ENCODE data around the gene C2orf81. TPM values are rescaled to one million over a fixed set of nuclear protein-coding genes. Genes with fewer than 3 reads are reported as not detected.
"Not testable (repeated sequence)": the region's sequence is repeated elsewhere in the genome, so short reads cannot be mapped to it uniquely, and the experiment has no call there.

The C2orf81 gene
- total RNA-seq, 4 donors from 2014 or later = 0.48 to 1.4 (median 1.0) TPM

GRCh38 chr2:74424995-74425406 is 3.6 kb upstream of the C2orf81 start:
- DNase-seq (ENCODE audit: low spot score) (no peak), ATAC-seq (ENCODE audit: low FRiP score) (no peak)
- TF ChIP-seq CTCF (IDR thresholded peaks at IDR 0.05) = no peak

GRCh38 chr2:74424139-74424992 is 2.9 kb upstream of the C2orf81 start:
- ATAC-seq (ENCODE audit: low FRiP score) = no peak
- DNase-seq (ENCODE audit: low spot score) = no peak
- no peak for TF ChIP-seq CTCF (IDR thresholded peaks at IDR 0.05)

GRCh38 chr2:74423231-74424095 is 2.0 kb upstream of the C2orf81 start:
- no peak for TF ChIP-seq CTCF (IDR thresholded peaks at IDR 0.05)

GRCh38 chr2:74420443-74421103 is 846 bp downstream of the C2orf81 start:
- ATAC-seq (ENCODE audit: low FRiP score); DNase-seq (ENCODE audit: low spot score): not testable (repeated sequence)

More at GRCh38 chr2:74423231-74424095, 2.0 kb upstream of the C2orf81 start:
- DNase-seq (ENCODE audit: low spot score) = no peak
- no peak for ATAC-seq (ENCODE audit: low FRiP score)

DNA sequence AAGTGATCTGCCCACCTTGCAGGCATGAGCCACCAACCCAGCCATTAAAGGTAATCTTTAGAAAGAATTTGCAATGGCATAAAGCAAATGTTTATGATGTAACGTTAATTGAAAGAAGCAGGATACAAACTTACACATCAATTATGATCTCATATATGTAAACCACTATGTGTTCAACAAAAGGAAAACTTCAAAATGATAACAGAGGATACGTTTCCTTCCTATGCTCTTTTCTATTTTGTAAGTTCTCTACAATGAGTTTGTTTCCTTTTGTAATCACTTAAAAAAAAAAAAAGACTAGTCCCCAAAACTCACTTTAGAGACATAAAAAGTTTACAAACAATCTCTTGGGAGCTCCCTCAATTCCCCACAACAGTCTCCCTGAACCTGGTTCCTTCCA is 1.4 kb downstream of the C2orf81 start:
- no peak for TF ChIP-seq CTCF (IDR thresholded peaks at IDR 0.05)
- DNase-seq (ENCODE audit: low spot score) (no peak), ATAC-seq (ENCODE audit: low FRiP score) (no peak)

DNA sequence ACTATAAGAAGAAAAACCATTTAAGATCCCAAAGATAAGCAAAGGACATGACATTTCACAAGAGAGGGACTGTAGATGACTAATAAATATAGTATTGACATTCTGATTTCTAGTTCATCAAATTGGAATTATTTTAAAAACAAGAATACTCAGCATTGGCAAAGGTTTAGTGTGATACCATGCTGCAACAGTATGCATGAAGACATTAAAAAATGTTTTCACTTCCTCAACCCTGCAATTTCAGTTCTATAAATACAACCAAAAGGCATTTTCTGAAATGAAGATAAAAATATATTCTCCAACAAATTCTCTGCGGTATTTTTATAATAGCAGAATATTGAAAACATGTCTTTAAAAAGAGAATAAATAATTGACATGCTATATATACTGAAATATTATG is 2.1 kb downstream of the C2orf81 start:
- TF ChIP-seq CTCF (IDR thresholded peaks at IDR 0.05) = no peak
- DNase-seq (ENCODE audit: low spot score) = no peak
- ATAC-seq (ENCODE audit: low FRiP score) = no peak

- no peak for ATAC-seq (ENCODE audit: low FRiP score)
- DNase-seq (ENCODE audit: low spot score) = no peak
- TF ChIP-seq CTCF (IDR thresholded peaks at IDR 0.05) = no peak
Measured at GRCh38 chr2:74418312-74418711, 3.1 kb downstream of the C2orf81 start.
